AG04450 (cell line): ENCODE results near the gene INPP5A. TPM values are rescaled to one million over a fixed set of nuclear protein-coding genes. Genes with fewer than 3 reads are reported as not detected.

Experiments
- CTCF ChIA-PET: fragments of 300-600, 350-600 bp; formaldehyde crosslinking; extraction: SDS; loops from one replicate; lab custom pipeline; 2022; ENCODE audit warnings: antibody characterized with exemption, inconsistent platforms; lab: Charles Lee
- POLR2A ChIA-PET: fragments of 350-600 bp; formaldehyde crosslinking; extraction: SDS; loops from one replicate; lab custom pipeline; 2021; ENCODE audit warnings: antibody characterized with exemption, inconsistent platforms; lab: Yijun Ruan, JAX
- DNase-seq: peaks from one replicate; pipeline ENCODE4 v3.0.0-alpha.2; 2011; ENCODE audit warnings: low read depth, low spot score
- H3K27ac ChIP-seq: one replicate; pipeline ENCODE4 v1.5.1; 2012; ENCODE audit warnings: low read depth, low read length, control low read depth
- H3K27me3 ChIP-seq: one replicate; pipeline ENCODE4 v1.6.0; 2012; ENCODE audit warnings: low read length; ENCODE audit not compliant: control insufficient read depth, insufficient read depth
- H3K4me3 ChIP-seq: 2 replicates; pipeline ENCODE4 v1.5.1; 2011; ENCODE audit warnings: mild to moderate bottlenecking, low read depth, low read length, control low read depth
- H3K9me3 ChIP-seq: 2 replicates; pipeline ENCODE4 v1.5.1; 2012; ENCODE audit warnings: low read length; ENCODE audit not compliant: control insufficient read depth, insufficient read depth
- CTCF ChIP-seq: IDR thresholded peaks from 2 replicates; pipeline ENCODE4 v1.5.1; 2011; ENCODE audit warnings: low read depth, low read length, control low read depth, inconsistent platforms
- polyA plus RNA-seq: library from polyadenylated mRNA; depleted of rRNA; stranded (reverse); fragments of >200 nt; gene quantifications from 2 replicates; pipeline ENCODE4 v1.2.3, GENCODE V29; 2011

INPP5A gene
- polyA plus RNA-seq, 1 experiment: 22.5 TPM

- no peak for DNase-seq
- no peaks in the 10 kb centered on the region for H3K27me3 ChIP-seq
- ChIA-PET POLR2A (no interaction called here), CTCF (interaction anchor here (1.0 to 2.8 kb wide), 2 partner anchors 12 to 19 kb away, joined by 4 to 20 read pairs; no protein-coding TSS in a partner anchor)
- TF ChIP-seq CTCF: no peak
- H3K4me3 ChIP-seq: peak overlapping the region; percentile 4; the same call in 1 of the 2 replicates
- peaks cover 8% of the 10 kb centered on the region; the same call in 1 of the 2 replicates for H3K9me3 ChIP-seq
- H3K27ac ChIP-seq: peak overlapping the region; percentile 83
Measured at GRCh38 chr10:132666705-132667341, 129.2 kb downstream of the INPP5A start.

GRCh38 chr10:132667342-132668047 lies 129.9 kb downstream of the INPP5A start:
- no peak overlapping the region for H3K4me3 ChIP-seq
- peak; percentile 48 for DNase-seq
- TF ChIP-seq CTCF: no peak

GRCh38 chr10:132668048-132668394 lies 130.4 kb downstream of the INPP5A start:
- ChIA-PET CTCF (interaction anchor here (2.8 kb wide), 1 partner anchor 13 kb away, joined by 20 read pairs; no protein-coding TSS in a partner anchor), POLR2A (no interaction called here)
- DNase-seq: no peak
- peak overlapping the region; percentile 77 for H3K27ac ChIP-seq
- peaks cover 8% of the 10 kb centered on the region; the same call in 1 of the 2 replicates for H3K9me3 ChIP-seq
- TF ChIP-seq CTCF: no peak
- no peaks in the 10 kb centered on the region for H3K27me3 ChIP-seq
- 0 out of 2 replicates have a peak overlapping the region, but pooled peaks have one; percentile 17 for H3K4me3 ChIP-seq

More at GRCh38 chr10:132667342-132668047, 129.9 kb downstream of the INPP5A start:
- ChIA-PET CTCF (interaction anchor here (1.0 to 2.8 kb wide), 2 partner anchors 13 to 19 kb away, joined by 4 to 20 read pairs; no protein-coding TSS in a partner anchor), POLR2A (no interaction called here)
- Histone ChIP-seq H3K27me3 (no peaks in the 10 kb centered on the region), H3K27ac (peak overlapping the region; percentile 47), H3K9me3 (peaks cover 8% of the 10 kb centered on the region; the same call in 1 of the 2 replicates)

- CTCF ChIA-PET: no interaction called here
- no peak for TF ChIP-seq CTCF
- DNase-seq: no peak
- Histone ChIP-seq H3K4me3 (no peak overlapping the region), H3K27me3 (no peaks in the 10 kb centered on the region), H3K27ac (no peak overlapping the region), H3K9me3 (peaks cover 8% of the 10 kb centered on the region; the same call in 1 of the 2 replicates)
- POLR2A ChIA-PET: no interaction called here
Measured at GRCh38 chr10:132669208-132669861, 131.7 kb downstream of the INPP5A start.
